ENCODE data around the gene KRTAP5-2.
"Not testable (repeated sequence)": the region's sequence is repeated elsewhere in the genome, so short reads cannot be mapped to it uniquely, and the experiment has no call there.

The KRTAP5-2 gene

DNA sequence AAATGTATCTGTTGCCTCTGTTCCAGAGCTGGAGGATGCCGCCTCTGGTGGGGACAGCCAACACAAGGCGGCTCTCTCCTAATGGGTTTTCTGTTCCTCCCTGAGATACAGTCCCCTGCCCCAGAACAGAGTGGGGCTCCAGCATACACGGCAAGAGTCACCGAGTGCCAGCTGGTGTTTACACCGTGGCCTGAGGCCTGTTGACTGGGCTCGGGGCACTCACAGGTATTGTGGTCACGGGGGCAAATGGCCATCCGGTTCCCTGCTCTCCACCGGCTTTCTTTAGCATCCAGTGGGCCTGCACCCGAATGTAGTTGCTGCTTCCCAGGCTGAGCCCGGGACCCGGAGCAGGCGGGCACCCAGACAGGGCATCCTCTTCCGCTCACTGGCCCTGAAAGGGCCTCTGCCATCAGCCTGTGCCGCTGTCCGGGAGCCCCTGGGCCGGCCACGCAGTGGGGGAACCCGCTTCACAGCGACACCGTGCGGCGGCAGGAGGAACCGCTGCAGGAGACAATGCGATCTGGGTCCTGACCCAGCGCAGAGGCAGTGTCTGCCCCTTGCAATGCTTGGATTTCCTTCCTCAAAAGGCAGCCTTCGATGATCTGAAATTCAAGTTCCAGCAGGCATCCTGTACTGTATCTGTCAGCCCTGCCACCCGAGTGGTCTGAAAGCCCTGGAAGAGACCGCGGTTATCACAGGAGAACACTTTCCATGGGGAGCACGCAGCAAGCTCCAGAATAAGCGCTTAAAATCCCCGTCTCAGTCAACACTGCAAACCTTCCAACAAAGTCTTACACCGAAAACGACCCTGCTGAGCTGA is 30.6 kb upstream of the KRTAP5-2 start:
- DNase-seq (ENCODE audit: low read depth in 2 of 2), result peak; percentile 32 to 34

DNA sequence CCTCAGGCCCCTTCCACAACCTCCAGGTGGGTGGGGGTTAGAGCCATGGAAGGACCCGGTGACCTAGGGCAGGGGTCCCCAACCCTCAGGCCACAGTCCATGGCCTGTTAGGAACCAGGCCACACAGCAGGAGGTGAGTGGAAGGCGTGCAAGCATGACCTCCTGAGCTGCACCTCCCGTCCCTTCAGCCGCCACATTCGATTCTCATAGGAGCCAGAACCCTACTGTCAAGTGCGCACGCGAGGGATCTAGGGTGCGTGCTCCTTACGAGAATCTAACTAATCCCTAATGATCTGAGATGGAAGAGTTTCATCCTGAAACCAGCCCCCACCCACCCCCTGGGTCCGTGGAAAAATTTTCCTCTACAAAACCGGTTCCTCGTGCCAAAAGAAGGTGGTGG is 27.4 kb upstream of the KRTAP5-2 start:
- DNase-seq (ENCODE audit: low read depth in 2 of 2), result no peak

DNA sequence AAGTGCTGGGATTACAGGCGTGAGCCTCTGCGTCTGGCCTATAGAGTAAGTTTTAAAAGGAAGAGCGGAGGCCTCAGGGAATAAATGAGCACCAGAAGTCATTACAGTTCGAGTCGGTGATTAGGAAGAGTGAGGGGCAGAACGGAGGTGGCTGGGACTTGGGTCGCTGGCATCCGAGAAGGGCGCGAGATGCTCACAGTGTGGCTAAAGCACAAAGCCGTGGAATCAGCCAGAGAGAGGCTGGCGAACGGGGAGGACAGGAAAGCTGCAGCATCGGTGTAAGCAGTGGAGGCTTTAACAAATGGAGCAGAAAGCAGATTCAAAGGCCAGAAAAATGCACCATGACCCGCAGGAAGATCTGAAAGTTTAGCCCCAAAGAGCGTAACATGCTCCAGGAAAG is 26.5 kb upstream of the KRTAP5-2 start:
- no peak for DNase-seq (ENCODE audit: low read depth in 2 of 2)

DNA sequence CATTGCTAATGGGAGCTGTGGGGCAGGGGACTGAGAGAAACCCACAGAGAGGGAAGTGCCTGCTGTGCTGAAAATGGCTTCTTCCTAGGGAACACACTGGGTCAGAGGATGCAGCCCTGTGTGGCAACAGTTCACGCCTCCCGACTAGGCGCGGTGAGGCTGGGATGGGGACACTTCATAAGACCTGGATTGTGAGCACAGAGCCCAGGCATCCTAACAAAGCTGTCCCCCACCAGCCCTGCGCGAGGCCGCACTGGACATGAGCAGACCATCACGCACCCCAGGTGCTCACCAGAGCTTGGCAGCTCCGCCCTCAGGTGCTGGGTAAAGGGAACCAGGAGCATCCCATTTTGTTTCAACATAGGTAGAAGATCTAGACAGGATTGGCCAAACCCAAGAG is 25.6 kb upstream of the KRTAP5-2 start:
- DNase-seq (ENCODE audit: low read depth in 2 of 2), result no peak

DNA sequence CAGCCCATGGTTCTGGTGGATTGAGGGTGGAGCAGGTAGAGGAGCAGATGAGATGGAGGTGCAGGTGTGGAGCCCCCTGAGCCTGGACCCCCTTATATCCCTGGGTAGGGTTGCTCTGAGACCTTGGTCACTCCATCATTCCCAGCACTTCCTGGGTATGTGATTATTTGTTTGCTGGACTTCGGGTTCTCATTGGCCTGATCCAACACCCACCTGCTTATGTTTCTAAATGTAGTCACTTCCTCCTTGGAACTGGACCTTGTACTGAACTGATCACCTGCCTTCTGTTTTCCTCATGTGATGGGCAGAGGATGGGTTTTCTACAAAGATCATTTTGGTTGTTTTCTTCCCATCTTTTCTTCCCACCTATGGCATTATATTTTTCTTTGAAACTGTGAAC is 24.0 kb upstream of the KRTAP5-2 start, which contains the start of gene KRTAP5-4:
TSS of gene KRTAP5-4 (minus strand) at position 53 of the 400 bp plus-strand sequence. CDS start at position 8, 45 bp downstream.
- DNase-seq (ENCODE audit: low read depth in 2 of 2), result no peak

DNA sequence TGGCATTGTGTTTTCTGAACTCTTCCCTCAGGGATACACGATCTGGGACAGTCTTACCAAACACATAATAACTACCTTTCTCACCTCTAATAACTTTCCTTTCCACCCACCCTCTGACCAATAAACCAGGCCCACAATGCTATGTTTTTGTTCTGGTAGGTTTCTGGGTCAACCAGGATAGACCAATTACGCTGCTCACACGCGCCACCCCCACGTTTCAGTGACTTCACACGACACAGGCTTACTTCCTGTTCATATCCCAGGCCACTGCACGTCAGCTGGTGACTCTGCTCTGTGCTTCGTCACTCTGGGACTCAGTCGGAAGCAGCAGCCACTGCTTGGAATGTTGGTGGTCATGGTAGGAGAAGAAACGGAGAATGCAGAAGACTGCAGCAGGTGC is 21.4 kb upstream of the KRTAP5-2 start:
- DNase-seq (ENCODE audit: low read depth in 2 of 2), result no peak

DNA sequence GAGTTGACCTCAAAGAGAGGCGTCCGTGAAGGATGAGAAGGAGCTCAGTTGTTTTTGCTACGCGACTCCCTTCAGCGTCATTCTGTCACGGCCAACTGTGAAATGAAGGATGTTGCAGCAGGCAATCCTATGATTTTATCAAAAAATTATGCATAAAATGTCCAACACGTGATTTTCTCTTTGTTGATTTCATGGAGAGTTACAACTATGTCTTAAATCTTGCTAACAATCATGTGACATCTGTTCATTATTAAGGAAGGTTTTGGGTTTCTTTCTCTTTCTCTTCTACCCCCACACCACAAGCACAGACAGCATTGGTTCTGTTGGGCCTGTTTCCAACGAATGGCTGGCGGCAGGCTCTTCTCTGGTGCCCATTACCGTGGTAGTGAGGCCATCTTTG is 20.1 kb upstream of the KRTAP5-2 start:
- no peak for DNase-seq (ENCODE audit: low read depth in 2 of 2)

DNA sequence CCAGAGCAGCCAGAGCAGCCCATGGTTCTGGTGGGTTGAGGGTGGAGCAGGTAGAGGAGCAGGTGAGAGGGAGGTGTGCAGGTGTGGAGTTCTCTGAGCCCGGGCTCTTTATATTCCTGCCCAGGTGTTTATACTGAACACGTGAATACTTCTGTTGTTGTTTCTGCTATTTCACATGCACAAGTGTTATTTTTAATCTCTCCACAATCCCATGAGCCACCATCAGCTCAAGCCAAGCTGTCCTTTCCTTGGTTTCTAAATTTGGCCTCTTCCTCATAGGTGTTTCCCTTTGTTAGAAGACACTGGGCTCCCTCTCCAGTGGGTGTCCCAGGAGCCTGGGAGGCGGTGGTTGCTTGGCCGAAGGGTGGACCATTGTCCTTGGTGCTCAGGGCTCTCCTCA is 10.3 kb upstream of the KRTAP5-2 start, which contains the start of gene KRTAP5-3:
TSS of gene KRTAP5-3 (minus strand) at position 101 of the 400 bp plus-strand sequence. CDS start at position 23, 78 bp downstream.
- DNase-seq (ENCODE audit: low read depth in 2 of 2), result no peak

DNA sequence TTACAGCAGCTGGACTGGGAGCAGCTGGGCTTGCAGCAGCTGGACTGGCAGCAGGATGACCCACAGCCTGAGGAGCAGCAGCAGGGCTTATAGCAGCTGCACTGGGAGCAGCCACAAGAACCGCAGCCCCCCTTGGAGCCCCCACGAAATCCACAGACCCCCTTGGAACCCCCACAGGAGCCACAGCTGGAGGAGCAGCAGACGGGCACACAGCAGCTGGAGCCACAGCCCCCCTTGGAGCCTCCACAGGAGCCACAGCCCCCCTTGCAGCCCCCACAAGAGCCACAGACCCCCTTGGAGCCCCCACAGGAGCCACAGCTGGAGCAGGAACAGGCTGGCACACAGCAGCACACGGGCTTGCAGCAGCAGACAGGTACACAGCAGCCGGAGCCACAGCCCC is 9.8 kb upstream of the KRTAP5-2 start:
- not testable (repeated sequence) for DNase-seq (ENCODE audit: low read depth in 2 of 2)

DNA sequence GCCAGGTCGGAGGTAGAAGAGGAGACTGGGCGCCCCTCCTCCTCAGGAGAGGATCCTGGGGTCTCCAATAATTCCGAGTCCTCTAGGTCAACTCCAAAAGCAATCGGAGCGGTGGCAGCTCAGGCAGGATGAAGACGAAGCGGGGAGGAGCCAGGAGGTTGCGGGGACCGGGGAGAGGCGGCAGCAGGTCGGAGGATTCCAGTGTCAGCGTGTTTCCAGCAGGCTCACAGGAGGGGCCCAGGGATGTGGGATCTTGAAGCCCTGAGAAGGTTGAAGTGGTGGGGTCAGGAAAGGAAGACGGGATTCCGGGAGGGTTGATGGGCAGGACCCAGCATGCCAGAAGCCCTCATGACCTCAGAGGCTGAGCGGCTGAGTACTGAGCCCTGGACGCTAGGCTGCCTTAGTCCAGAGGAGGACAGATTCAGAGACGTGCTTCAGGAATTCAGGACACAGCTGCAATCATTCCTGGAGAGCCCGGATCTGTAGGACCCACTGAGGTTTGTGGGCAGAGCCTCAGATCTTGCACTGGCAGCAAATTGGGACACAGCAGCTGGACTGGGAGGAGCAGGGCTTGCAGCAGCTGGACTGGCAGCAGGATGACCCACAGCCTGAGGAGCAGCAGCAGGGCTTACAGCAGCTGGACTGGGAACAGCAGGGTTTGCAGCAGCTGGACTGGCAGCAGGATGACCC is 9.2 kb upstream of the KRTAP5-2 start:
- not testable (repeated sequence) for DNase-seq (ENCODE audit: low read depth in 2 of 2)

DNA sequence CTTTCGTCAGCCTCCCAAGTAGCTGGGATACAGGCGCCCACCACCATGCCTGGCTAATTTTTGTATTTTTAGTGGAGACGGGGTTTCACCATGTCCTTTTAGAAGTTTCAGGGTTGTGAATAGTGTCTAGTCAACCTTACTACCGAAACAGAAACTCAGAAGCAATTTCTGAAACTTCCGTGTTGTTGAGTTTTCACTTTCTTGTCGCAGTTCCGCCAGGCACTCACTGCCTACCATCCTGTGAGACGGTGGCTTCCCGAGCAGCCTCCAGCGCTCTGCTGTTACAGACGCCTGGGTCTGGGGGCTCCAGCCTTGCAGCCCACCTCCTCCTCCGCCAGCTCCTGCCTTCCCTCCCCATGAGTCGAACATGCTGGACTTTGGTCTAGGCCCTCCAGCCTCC is 7.8 kb upstream of the KRTAP5-2 start:
- not testable (repeated sequence) for DNase-seq (ENCODE audit: low read depth in 2 of 2)

DNA sequence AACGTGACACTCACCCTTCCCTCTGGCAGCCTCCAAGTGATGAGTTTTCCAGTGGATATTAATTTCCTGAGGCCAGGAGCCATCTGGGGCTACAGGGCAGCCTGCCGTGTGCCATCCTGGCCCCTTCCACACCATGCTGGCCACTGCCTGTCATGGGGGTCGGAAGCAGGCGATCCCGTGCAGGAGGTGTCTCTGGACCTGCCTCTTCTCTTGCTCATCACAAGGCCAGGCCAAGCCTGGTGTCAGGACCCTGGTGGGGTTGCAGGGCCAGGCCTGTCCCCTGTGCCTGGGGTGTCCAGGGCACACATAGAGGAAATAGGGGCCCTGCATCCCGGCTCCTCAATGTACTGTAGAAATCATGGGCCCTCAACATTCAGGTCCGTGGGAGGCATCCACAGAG is 6.6 kb upstream of the KRTAP5-2 start:
- no peak for DNase-seq (ENCODE audit: low read depth in 2 of 2)

DNA sequence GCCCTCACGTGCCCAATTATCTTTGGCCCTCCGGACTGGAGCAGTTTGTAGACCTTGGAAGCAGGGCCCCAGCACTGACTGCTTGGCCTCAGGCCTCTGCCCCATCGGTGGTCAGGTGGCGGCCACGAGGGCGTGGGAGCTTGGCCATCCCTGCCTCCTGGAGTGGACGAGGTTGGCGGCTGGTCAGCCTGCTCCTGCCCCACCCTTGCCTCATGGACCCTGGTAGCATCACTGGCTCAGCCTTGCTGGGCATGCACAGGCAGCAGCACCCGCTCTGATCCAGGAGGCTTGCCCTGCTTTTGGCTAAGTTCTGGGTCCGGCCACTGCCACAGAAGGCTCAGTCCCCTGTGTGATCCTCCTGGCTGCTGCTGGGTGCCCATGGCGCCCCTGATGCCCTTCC is 6.1 kb upstream of the KRTAP5-2 start:
- DNase-seq (ENCODE audit: low read depth in 2 of 2), result no peak

DNA sequence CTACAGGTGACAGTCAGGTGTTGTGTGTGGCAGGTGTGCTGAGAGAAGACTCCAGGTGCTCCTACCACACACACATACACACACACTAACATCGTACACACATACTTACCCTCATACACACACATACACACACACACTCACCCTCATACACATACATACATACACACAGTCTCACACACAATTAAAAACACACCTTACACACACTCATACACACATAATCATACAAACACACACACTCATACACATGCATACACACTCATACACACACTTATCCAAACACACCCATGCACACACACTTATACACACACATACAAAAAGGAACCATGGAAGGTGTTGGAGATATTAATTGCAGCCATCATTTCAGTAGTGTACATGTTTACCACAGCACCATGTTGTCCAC is 5.5 kb upstream of the KRTAP5-2 start:
- DNase-seq (ENCODE audit: low read depth in 2 of 2), result no peak

DNA sequence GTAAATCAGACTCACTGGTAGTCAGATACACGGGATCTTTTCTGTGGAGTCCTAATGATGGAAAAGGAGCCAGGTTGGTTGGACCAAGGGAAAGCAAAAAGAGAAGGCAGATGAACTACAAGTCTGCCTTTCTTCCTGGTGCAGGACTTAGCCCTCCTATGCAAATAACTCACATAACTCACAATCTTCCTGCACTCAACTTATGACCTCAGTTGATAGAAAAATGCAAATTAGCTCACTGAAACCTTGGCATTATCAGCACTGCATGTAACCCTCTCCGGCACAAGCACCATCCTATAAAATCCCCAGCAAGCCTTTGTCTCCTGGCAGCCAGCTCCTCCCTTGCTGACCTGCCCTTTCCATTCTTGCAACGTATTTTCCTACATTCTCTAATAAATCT is 3.6 kb upstream of the KRTAP5-2 start:
- not testable (repeated sequence) for DNase-seq (ENCODE audit: low read depth in 2 of 2)

DNA sequence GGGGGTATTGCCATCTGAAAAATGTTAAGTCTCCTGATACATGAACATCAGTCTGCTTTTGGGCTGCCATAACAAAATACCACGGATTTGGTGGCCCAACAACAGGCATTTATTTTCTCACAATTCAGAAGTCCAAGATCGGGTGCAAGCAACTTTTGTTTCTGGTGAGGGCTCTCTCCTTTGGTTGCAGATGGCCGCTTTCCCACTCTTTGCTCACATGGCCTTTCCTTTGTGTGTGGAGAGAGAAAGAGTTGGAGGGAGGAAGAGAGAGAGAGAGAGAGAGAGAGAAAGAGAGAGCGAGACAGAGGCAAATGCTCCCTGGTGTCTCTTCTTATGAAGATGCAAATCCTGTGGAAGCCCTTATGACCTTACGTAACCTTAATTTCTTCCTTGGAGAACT is 2.5 kb upstream of the KRTAP5-2 start:
- no peak for DNase-seq (ENCODE audit: low read depth in 2 of 2)

DNA sequence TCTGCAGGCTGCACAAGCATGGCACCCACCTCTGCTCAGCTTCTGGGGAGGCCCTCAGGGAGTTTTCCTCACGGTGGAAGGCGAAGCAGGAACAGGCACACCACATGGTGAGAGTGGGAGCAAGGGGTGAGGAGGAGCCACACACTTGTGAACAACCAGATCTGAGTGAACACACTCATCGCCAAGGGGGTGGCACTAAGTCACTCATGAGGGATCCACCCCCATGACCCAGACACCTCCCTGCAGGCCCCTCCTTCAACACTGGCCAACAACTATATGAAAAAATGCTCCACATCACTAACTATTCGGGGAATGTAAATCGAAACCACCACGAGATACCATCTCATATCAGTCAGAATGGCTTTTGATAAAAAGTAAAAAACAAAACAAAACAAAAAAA is 722 bp upstream of the KRTAP5-2 start:
- DNase-seq (ENCODE audit: low read depth in 2 of 2), result no peak

DNA sequence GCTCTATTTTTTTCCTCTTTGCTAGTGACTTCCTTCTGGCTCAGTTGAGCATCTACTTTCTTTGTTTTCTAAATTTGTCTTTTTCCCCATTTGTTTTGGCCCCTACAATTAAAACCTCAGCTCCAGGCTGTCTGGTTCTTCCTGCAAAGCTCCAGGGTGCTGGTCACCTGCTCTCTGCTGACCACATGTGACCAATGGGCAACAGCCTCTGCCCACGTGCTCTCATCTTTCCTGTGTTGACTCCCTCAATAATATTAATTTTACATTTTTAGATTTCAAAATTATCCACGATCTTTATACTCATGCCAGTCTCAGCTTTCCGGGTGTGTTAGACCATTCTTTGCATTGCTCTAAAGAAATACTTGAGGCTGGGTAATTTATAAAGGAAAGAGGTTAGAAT is 312 bp upstream of the KRTAP5-2 start:
- not testable (repeated sequence) for DNase-seq (ENCODE audit: low read depth in 2 of 2)

DNA sequence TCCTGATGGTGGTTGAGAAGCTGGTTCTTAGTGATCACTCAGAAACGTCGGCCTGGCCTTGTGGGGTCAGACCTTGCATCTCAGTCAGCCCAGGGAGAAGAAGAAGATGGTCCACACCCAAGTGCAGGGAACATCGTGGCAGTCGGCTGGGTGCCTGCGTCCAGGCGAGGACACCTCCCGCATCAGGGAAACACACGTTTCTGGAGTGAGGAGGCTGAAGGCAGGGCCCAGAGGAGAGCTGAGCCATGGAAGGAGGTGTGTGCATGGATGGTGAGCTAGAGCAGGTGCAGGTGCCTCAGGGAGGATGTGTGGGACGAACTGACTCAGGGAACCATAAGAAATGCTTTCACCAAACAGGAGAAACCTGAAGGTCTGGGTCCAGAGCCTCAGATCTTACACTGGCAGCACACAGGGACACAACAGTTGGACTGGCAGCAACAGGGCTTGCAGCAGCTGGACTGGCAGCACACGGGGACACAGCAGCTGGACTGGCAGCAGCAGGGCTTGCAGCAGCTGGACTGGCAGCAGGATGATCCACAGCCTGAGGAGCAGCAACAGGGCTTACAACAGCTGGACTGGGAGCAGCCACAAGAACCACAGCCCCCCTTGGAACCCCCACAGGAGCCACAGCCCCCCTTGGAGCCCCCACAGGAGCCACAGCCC is 632 bp downstream of the KRTAP5-2 start:
- no peak for DNase-seq (ENCODE audit: low read depth in 2 of 2)

DNA sequence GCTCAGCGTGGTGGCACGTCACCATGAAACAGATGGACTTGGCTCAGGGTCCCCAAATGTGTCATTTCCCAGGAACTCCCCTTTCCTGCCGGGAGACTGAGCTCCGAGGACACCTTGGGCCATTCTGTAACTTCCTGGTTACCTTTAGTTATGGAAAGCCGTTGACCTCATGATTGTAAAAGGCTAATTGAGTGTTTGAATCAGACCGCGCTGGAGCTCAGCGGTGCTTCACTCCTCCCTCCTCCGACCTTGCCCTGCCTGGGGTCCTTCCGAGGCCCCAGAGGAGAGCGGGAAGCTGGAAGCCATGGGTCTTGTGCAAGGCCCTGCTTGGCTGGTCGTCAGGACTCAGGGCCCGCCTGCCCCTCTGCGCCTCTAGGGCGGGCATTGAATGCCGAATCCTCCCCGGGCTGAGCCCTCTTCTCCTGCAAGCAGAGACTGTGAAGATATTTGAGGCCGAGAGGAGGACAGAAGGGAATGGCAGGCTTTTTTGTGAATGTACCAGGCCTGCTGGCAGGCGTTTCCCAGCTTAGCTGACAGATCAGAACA is 1.4 kb downstream of the KRTAP5-2 start:
- not testable (repeated sequence) for DNase-seq (ENCODE audit: low read depth in 2 of 2)

DNA sequence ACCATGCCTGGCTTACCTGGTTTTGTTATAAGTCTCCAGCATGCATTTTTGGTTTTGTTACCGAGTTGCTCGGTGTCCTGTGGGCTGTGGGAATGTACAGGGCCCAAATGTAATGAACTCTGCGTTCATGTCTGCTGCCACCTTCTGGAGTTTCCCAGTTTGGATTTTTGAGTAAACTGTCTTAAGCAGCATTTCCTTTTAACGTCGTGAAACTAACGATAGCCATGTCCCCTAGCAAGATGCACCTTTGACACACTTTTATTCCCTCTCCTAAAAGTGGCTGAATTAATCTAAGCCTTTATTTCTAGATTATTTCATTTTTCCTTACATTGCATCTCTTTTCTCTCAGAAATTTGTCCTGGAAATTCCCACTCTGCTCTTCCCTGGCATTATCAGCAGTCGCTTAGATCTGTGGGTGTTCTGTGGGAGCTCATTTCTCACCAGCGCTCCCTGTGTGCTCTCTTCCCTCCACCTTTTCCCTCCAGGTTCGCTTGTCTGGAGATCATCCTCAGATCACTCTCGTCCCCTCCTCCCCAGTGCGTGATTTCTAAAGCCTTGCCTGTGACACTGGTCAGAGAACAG is 2.0 kb downstream of the KRTAP5-2 start:
- DNase-seq (ENCODE audit: low read depth in 2 of 2), result not testable (repeated sequence)

DNA sequence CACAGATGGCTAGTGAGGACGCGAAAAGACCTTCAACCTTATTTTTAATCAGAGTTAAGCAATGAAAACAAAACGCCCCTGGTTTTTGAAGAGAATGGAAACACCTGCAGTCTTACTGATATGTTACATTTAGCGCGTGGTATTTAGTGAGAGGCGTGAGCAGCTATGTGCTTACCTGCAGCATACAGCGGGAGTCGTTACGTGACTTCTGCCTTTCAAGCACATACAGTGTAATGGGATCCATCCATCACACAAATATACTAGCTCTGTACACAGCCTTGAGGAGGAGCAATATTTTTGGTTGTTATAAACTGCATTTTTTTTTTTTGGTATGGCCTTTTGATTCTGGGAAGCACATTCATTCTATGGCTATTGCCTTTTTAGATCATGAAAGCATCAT is 5.5 kb downstream of the KRTAP5-2 start:
- no peak for DNase-seq (ENCODE audit: low read depth in 2 of 2)
